Ascending aorta (tissue), 2 donors: ENCODE data around the gene CD226. TPM values are rescaled to one million over a fixed set of nuclear protein-coding genes. Genes with fewer than 3 reads are reported as not detected.

Experiments used
- DNase-seq, 2 donors: peaks; one replicate each; pipeline ENCODE4 v3.0.0-alpha.2; 2019; ENCODE audit warnings: low spot score in 2 of 2
- H3K27ac ChIP-seq, 2 donors: fragments of 200-600 bp; sonication (generic); one replicate each; pipeline ENCODE4 v1.5.1; 2016 to 2017; ENCODE audit warnings: mild to moderate bottlenecking in 1 of 2
- H3K27me3 ChIP-seq: fragments of 200-600 bp; sonication (generic); one replicate; pipeline ENCODE4 v1.5.1; 2017
- H3K36me3 ChIP-seq, 2 donors: fragments of 200-600 bp; sonication (generic); one replicate each; pipeline ENCODE4 v1.5.1; 2016
- H3K4me1 ChIP-seq, 2 donors: fragments of 200-600 bp; sonication (generic); one replicate each; pipeline ENCODE4 v1.5.1; 2016 to 2017; ENCODE audit warnings: mild to moderate bottlenecking in 1 of 2
- H3K4me3 ChIP-seq, 2 donors: fragments of 200-600 bp; sonication (generic); one replicate each; pipeline ENCODE4 v1.5.1; 2016 to 2017; ENCODE audit warnings: mild to moderate bottlenecking in 1 of 2
- H3K9me3 ChIP-seq, 2 donors: fragments of 200-600 bp; sonication (generic); one replicate each; pipeline ENCODE4 v1.5.1; 2016
- CTCF ChIP-seq, 3 experiments: fragments of 200-600 bp in 2 of 3; fragments of 450-650 bp in 1 of 3; sonication (generic) in 2 of 3; IDR thresholded peaks; one replicate each; pipeline ENCODE4 v1.5.1; 2016 to 2019; ENCODE audit warnings: antibody characterized with exemption in 3 of 3, mild to moderate bottlenecking in 1 of 3, moderate library complexity in 1 of 3
- intact Hi-C: fragments of 100-400 bp; cut with DNase I; formaldehyde crosslinking; loops from one replicate; pipeline ENCODE4 v1.15.1; 2023
- total RNA-seq: library from RNA; depleted of rRNA; stranded (reverse); fragments of >200 nt; gene quantifications from one replicate; pipeline ENCODE4 v1.1.0, GENCODE V29; 2016

CD226 gene
- 3.3 TPM for total RNA-seq

- Histone ChIP-seq H3K4me1 (no peaks in the 10 kb centered on the region), H3K27ac (no peak within 1 kb of the TSS), H3K4me3 (peak within 1 kb of the TSS in 1 of 2 donors; percentile 36), H3K36me3 (no peaks in the 10 kb centered on the region), H3K9me3 (no peaks in the 10 kb centered on the region), H3K27me3 (no peaks in the 10 kb centered on the region)
- no peak for DNase-seq
- no peak for TF ChIP-seq CTCF (IDR thresholded peaks at IDR 0.05)
- intact Hi-C loops, result no loop called here
Measured at GRCh38 chr18:69947361-69948133, at the start of gene CD226. TSS of gene CD226 (minus strand) at chr18:69947873. CDS start at chr18:69947406, 467 bp downstream.

GRCh38 chr18:69996951-69997798 lies 49.5 kb upstream of the CD226 start:
- no peaks in the 10 kb centered on the region for H3K9me3 ChIP-seq
- peaks cover 0 to 5% of the 10 kb centered on the region in 2 donors for H3K4me1 ChIP-seq
- intact Hi-C loops, result no loop called here
- H3K36me3 ChIP-seq, result peaks cover 0 to 4% of the 10 kb centered on the region in 2 donors
- no peak overlapping the region for H3K4me3 ChIP-seq
- no peak for TF ChIP-seq CTCF (IDR thresholded peaks at IDR 0.05)
- H3K27me3 ChIP-seq, result no peaks in the 10 kb centered on the region
- no peak overlapping the region for H3K27ac ChIP-seq
- no peak for DNase-seq

GRCh38 chr18:69996417-69996816 lies 48.7 kb upstream of the CD226 start:
- H3K4me1 ChIP-seq, result peaks cover 0 to 5% of the 10 kb centered on the region in 2 donors
- peaks cover 0 to 2% of the 10 kb centered on the region in 2 donors for H3K36me3 ChIP-seq
- TF ChIP-seq CTCF (IDR thresholded peaks at IDR 0.05), result no peak
- no peak for DNase-seq
- H3K27me3 ChIP-seq, result no peaks in the 10 kb centered on the region
- intact Hi-C loops, result no loop called here
- no peak overlapping the region for H3K4me3 ChIP-seq
- H3K9me3 ChIP-seq, result no peaks in the 10 kb centered on the region
- no peak overlapping the region for H3K27ac ChIP-seq

GRCh38 chr18:69995774-69996173 lies 48.1 kb upstream of the CD226 start:
- H3K27ac ChIP-seq, result no peak overlapping the region
- H3K9me3 ChIP-seq, result no peaks in the 10 kb centered on the region
- H3K4me3 ChIP-seq, result no peak overlapping the region
- H3K27me3 ChIP-seq, result no peaks in the 10 kb centered on the region
- DNase-seq, result no peak
- intact Hi-C loops, result no loop called here
- no peak for TF ChIP-seq CTCF (IDR thresholded peaks at IDR 0.05)
- H3K36me3 ChIP-seq, result no peaks in the 10 kb centered on the region
- H3K4me1 ChIP-seq, result peaks cover 0 to 5% of the 10 kb centered on the region in 2 donors

GRCh38 chr18:69992776-69993175 lies 45.1 kb upstream of the CD226 start:
- DNase-seq, result no peak
- no peaks in the 10 kb centered on the region for H3K27me3 ChIP-seq
- peaks cover 0 to 2% of the 10 kb centered on the region in 2 donors for H3K4me1 ChIP-seq
- H3K4me3 ChIP-seq, result no peak overlapping the region
- H3K27ac ChIP-seq, result no peak overlapping the region
- intact Hi-C loops, result no loop called here
- peaks cover 0 to 22% of the 10 kb centered on the region in 2 donors for H3K9me3 ChIP-seq
- H3K36me3 ChIP-seq, result no peaks in the 10 kb centered on the region
- TF ChIP-seq CTCF (IDR thresholded peaks at IDR 0.05), result no peak
